Endothelial cell of umbilical vein (primary cell): ENCODE measurements around the gene SPTLC2. TPM values are rescaled to one million over a fixed set of nuclear protein-coding genes. Genes with fewer than 3 reads are reported as not detected.

Experiments
- BruUV-seq: library from RNA; stranded (reverse); fragments of 400-500 nt; replicated peaks from 2 replicates; lab custom pipeline; 2021; lab: Mats Ljungman, UMichigan
- CTCF ChIA-PET: fragments of 300-600, 350-600 bp; sonication (Branson Sonifier 250); formaldehyde crosslinking; loops from one replicate; lab custom pipeline; 2021; ENCODE audit warnings: antibody characterized with exemption, inconsistent platforms; lab: Charles Lee
- POLR2A ChIA-PET: fragments of 300-600, 350-600 bp; sonication (Branson Sonifier 250); formaldehyde crosslinking; loops from one replicate; lab custom pipeline; 2021; ENCODE audit warnings: antibody characterized with exemption, inconsistent platforms; lab: Charles Lee
- DNase-seq: peaks from one replicate; pipeline ENCODE4 v3.0.0-alpha.2; 2011; ENCODE audit warnings: low read depth, low spot score
- FAIRE-seq: peaks from 2 replicates; lab custom pipeline; 2011; peaks lifted over from hg19 to GRCh38; lab: Jason Lieb, UNC
- H2AFZ ChIP-seq: 2 replicates; pipeline ENCODE4 v1.6.0; 2012; ENCODE audit warnings: low read depth, low read length, control low read depth, inconsistent platforms
- H3K27ac ChIP-seq: 2 replicates; pipeline ENCODE4 v1.5.1; 2011; ENCODE audit warnings: low read depth, mild to moderate bottlenecking, control low read depth, low read length, moderate library complexity; ENCODE audit not compliant: insufficient read depth
- H3K27me3 ChIP-seq, 2 experiments: 2 replicates each; pipeline versions ENCODE4 v1.6.0 to v1.6.1; 2011; ENCODE audit warnings: low read length in 2 of 2, mixed read lengths in 1 of 2; ENCODE audit not compliant: control insufficient read depth in 2 of 2, insufficient read depth in 2 of 2
- H3K36me3 ChIP-seq, 2 experiments: 2 replicates in 1 of 2; 3 replicates in 1 of 2; pipeline ENCODE4 v1.5.1; 2011; ENCODE audit warnings: low read length in 2 of 2, mild to moderate bottlenecking in 1 of 2, moderate library complexity in 1 of 2; ENCODE audit not compliant: control insufficient read depth in 2 of 2, insufficient read depth in 2 of 2; ENCODE audit errors: extremely low read depth in 1 of 2
- H3K4me1 ChIP-seq: 3 replicates; pipeline ENCODE4 v1.5.1; 2011; ENCODE audit warnings: mild to moderate bottlenecking, low read length; ENCODE audit not compliant: control insufficient read depth, insufficient read depth; ENCODE audit errors: extremely low read depth
- H3K4me2 ChIP-seq: 2 replicates; pipeline ENCODE4 v1.6.1; 2011; ENCODE audit warnings: low read length, control low read depth, mixed read lengths; ENCODE audit not compliant: insufficient read depth
- H3K4me3 ChIP-seq, 3 experiments: fragments of 200-600 bp in 1 of 3; sonication (generic), shearing (Covaris generic) in 1 of 3; replicated peaks in 1 of 3; 2 replicates each; pipeline ENCODE4 v1.5.1; 2011 to 2016; ENCODE audit warnings: control low read depth in 3 of 3, low read length in 3 of 3, mild to moderate bottlenecking in 2 of 3, inconsistent platforms in 1 of 3, low read depth in 1 of 3, moderate library complexity in 1 of 3; ENCODE audit not compliant: insufficient read depth in 1 of 3
- H3K79me2 ChIP-seq: 2 replicates; pipeline ENCODE4 v1.6.0; 2012; ENCODE audit warnings: low read length, inconsistent platforms; ENCODE audit not compliant: control insufficient read depth, insufficient read depth
- H3K9ac ChIP-seq: replicated peaks from 2 replicates; pipeline ENCODE3; 2011; ENCODE audit warnings: low read length, control low read depth; ENCODE audit not compliant: insufficient read depth; ENCODE audit errors: extremely low read depth
- H3K9me1 ChIP-seq: replicated peaks from 3 replicates; pipeline ENCODE4 v1.6.0; 2011; ENCODE audit warnings: mild to moderate bottlenecking, low read length; ENCODE audit not compliant: control insufficient read depth, insufficient read depth; ENCODE audit errors: extremely low read depth
- H3K9me3 ChIP-seq: replicated peaks from 2 replicates; pipeline ENCODE4 v1.5.1; 2012; ENCODE audit warnings: low read length, inconsistent platforms; ENCODE audit not compliant: control insufficient read depth, insufficient read depth
- H4K20me1 ChIP-seq: replicated peaks from 2 replicates; pipeline ENCODE3; 2011; ENCODE audit warnings: mild to moderate bottlenecking, low read length; ENCODE audit not compliant: control insufficient read depth, insufficient read depth; ENCODE audit errors: extremely low read depth
- EZH2 ChIP-seq: IDR thresholded peaks from 2 replicates; pipeline ENCODE4 v1.6.1; 2012; ENCODE audit warnings: borderline replicate concordance, low read depth, mild to moderate bottlenecking, moderate library complexity, low read length, inconsistent platforms; ENCODE audit not compliant: severe bottlenecking
- FOS ChIP-seq: IDR thresholded peaks from 2 replicates; pipeline ENCODE4 v1.6.1; 2011; ENCODE audit warnings: mild to moderate bottlenecking, low read length, moderate library complexity, borderline replicate concordance; ENCODE audit not compliant: insufficient read depth
- GATA2 ChIP-seq: IDR thresholded peaks from 2 replicates; pipeline ENCODE4 v1.7.0; 2011; ENCODE audit warnings: low read depth, mild to moderate bottlenecking, moderate library complexity, mixed read lengths, low read length; ENCODE audit not compliant: insufficient read length, insufficient read depth
- JUN ChIP-seq: IDR thresholded peaks from 2 replicates; pipeline ENCODE4 v1.6.1; 2011; ENCODE audit warnings: borderline replicate concordance, low read depth; ENCODE audit not compliant: insufficient read length, insufficient read depth
- MYC ChIP-seq: IDR thresholded peaks from one replicate; pipeline ENCODE4 v1.6.1; 2011; ENCODE audit warnings: mild to moderate bottlenecking, low read depth, low read length
- POLR2A ChIP-seq: IDR thresholded peaks from 2 replicates; pipeline ENCODE4 v1.6.1; 2012; ENCODE audit warnings: low read depth, mild to moderate bottlenecking, control low read depth, low read length
- POLR2AphosphoS5 ChIP-seq: IDR thresholded peaks from 2 replicates; pipeline ENCODE4 v1.6.1; 2012; ENCODE audit warnings: low read depth, mild to moderate bottlenecking, control low read depth, low read length, moderate library complexity; ENCODE audit not compliant: insufficient read depth
- dilution Hi-C: fragments of 300-500 bp; cut with MboI; formaldehyde crosslinking; loops from one replicate; pipeline ENCODE4 v1.15.0; 2019; ENCODE audit warnings: low sequenced_read_pairs; ENCODE audit not compliant: extremely low pct_ligation_motif_present
- intact Hi-C: fragments of 100-400 bp; cut with micrococcal nuclease; formaldehyde crosslinking; loops from one replicate; pipeline ENCODE4 v1.10.0; 2022
- polyA plus RNA-seq, 4 experiments: library from polyadenylated mRNA; depleted of rRNA in 3 of 4; stranded (reverse) in 3 of 4; unstranded in 1 of 4; fragments of >200 nt; gene quantifications; 2 replicates each; pipeline versions ENCODE4 v1.2.1 to v1.2.3, GENCODE V29; 2011 to 2012; ENCODE audit warnings: missing spikeins in 1 of 4
- total RNA-seq: library from RNA; stranded (reverse); gene quantifications from 2 replicates; pipeline ENCODE4 v1.2.3, GENCODE V29; 2021
- TF ChIP-seq, protein P1 (sequence below), 2 donors: IDR thresholded peaks; 1 replicate in 1 of 2; 2 replicates in 1 of 2; pipeline ENCODE4 v1.5.1; 2011; ENCODE audit warnings: low read length in 2 of 2, mild to moderate bottlenecking in 2 of 2, moderate library complexity in 2 of 2, control low read depth in 1 of 2, inconsistent platforms in 1 of 2, low read depth in 1 of 2; ENCODE audit not compliant: insufficient read depth in 1 of 2; ENCODE audit errors: extremely low read depth in 1 of 2
- TF ChIP-seq, protein P2 (sequence below): IDR thresholded peaks from 2 replicates; pipeline ENCODE4 v1.6.1; 2011; ENCODE audit not compliant: insufficient read depth, insufficient read length

SPTLC2 gene
- total and polyA plus RNA-seq, 2 donors (not counting 3 experiments of a cell fraction or from before 2014, with no cell fraction given), result 19.1 to 71.3 TPM

DNA sequence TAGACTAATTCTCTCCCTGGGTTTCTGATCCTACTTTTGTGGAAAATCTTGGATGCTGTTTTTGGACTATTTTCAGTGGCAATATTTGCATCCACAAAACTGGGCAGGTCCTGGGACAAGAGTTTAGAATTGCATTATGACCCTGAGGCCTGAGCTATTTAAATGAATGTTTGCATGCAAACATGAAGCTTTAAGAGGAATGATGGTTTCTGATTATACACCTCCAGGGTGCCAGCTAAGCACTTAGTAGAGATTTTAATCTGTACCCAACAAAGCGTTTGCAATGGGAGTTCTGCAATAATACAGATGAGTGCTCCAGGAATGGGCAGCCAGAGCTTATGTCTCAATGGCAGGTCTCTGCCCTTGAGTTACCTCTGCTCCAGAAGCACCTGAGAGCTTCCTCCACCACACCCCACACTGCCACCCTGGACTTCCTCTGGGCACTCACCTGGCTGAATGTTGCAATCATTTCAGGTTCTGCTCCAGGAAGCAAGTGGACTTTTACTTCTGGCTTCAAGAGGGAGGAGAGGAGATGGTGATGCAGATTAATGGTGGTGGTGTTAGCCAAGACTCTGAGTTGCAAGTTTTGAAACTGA, 6.0 kb upstream of the SPTLC2 start:
- peaks cover 7 to 9% of the 10 kb centered on the region in 2 experiments for H3K27me3 ChIP-seq
- no peak overlapping the region for H3K4me3 ChIP-seq
- H3K9ac ChIP-seq, result no peak overlapping the region
- intact Hi-C loops (no loop called here), dilution Hi-C loops (no loop called here)
- H3K4me1 ChIP-seq, result no peaks in the 10 kb centered on the region
- ChIA-PET CTCF (interaction anchor here (1.1 kb wide), 1 partner anchor 10 kb away, joined by 3 read pairs; no protein-coding TSS in a partner anchor), POLR2A (no interaction called here)
- FAIRE-seq (no peak), DNase-seq (no peak)
- H3K9me3 ChIP-seq, result no peaks in the 10 kb centered on the region
- no peak overlapping the region for H3K27ac ChIP-seq
- H4K20me1 ChIP-seq, result no peaks in the 10 kb centered on the region
- H3K36me3 ChIP-seq, result no peaks in the 10 kb centered on the region
- no TSS peak for BruUV-seq
- no peak overlapping the region for H3K4me2 ChIP-seq
- H2AFZ ChIP-seq, result no peak overlapping the region
- TF ChIP-seq POLR2AphosphoS5 (no peak), FOS (no peak), GATA2 (no peak), JUN (no peak), POLR2A (no peak), MYC (no peak), EZH2 (no peak)
- TF ChIP-seq, protein P1, sequence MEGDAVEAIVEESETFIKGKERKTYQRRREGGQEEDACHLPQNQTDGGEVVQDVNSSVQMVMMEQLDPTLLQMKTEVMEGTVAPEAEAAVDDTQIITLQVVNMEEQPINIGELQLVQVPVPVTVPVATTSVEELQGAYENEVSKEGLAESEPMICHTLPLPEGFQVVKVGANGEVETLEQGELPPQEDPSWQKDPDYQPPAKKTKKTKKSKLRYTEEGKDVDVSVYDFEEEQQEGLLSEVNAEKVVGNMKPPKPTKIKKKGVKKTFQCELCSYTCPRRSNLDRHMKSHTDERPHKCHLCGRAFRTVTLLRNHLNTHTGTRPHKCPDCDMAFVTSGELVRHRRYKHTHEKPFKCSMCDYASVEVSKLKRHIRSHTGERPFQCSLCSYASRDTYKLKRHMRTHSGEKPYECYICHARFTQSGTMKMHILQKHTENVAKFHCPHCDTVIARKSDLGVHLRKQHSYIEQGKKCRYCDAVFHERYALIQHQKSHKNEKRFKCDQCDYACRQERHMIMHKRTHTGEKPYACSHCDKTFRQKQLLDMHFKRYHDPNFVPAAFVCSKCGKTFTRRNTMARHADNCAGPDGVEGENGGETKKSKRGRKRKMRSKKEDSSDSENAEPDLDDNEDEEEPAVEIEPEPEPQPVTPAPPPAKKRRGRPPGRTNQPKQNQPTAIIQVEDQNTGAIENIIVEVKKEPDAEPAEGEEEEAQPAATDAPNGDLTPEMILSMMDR (IDR thresholded peaks at IDR 0.05; ENCODE audit: extremely low read depth in 1 of 2, insufficient read depth in 1 of 2, low read depth in 1 of 2, low read length in 2 of 2), result no peak
- TF ChIP-seq, protein P2, sequence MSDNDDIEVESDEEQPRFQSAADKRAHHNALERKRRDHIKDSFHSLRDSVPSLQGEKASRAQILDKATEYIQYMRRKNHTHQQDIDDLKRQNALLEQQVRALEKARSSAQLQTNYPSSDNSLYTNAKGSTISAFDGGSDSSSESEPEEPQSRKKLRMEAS, result no peak
- no peaks in the 10 kb centered on the region for H3K79me2 ChIP-seq
- no peaks in the 10 kb centered on the region for H3K9me1 ChIP-seq
